NCI-H510A (cell line): ENCODE results near the gene SEMA3B.
"Not testable (repeated sequence)": the region's sequence is repeated elsewhere in the genome, so short reads cannot be mapped to it uniquely, and the experiment has no call there.

Source experiments
- DNase-seq: peaks from one replicate; lab custom pipeline; 2025; lab: John Stamatoyannopoulos, UW

The SEMA3B gene

DNA sequence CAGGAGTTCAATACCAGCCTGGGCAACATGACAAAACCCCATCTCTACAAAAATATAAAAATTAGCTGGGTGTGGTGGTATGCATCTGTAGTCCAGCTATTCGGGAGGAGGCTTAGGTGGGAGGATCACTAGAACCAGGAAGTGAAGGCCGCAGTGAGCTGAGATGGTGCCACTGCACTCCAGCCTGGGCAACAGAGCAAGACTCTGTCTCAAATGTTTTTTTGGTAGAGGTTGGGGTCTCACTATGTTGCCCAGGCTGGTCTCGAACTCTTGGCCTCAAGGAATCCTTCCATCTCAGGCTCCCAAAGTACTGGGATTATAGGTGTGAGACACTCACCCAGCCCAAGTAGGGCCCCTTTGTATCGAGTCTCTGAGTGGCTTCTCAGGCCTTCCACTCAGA lies 25.1 kb downstream of the SEMA3B start:
- DNase-seq: no peak

DNA sequence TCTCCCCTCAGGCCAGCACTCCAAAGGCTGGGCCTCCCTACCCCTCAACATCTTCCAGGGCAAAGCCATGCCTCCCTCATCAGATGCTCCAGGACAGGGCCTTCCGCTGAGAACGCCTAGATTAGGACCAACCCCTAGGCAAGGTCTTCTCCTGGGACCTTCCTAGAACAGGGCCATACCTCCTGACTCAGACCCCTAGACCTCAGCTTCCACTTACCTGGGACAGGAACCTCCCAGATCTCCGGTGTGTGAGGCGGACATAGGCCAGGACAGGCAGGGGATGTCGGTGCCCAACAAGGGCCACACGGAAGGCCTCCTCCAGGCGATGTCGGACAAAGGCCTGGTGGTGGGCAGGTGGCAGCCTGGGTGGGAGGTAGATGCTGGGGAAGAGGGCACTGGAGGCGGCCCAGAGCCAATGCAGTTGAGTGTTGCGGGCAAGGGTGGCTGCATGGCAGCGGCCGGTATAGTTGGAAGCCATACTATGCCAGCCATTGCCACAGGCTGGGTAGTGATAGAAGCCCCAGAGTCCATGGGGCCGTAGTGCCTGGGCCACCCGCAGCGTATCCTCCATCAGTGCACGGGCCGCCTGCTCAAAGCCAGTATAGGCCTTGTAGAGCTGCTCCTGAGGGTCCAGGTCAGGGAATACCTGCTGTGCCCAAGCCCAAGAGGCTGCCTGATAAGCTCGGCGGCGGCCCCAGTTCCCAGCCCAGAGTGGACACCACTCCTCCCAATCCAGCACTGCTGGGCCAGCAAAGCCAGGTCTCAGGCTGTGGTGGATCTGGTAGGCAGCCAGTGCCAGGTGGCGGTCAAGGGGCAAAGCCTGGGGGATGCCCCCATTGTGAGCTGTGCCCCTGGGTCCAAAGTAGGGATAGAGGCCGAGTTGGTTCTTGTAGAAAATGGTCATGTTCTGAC lies 25.8 kb downstream of the SEMA3B start:
- no peak for DNase-seq

DNA sequence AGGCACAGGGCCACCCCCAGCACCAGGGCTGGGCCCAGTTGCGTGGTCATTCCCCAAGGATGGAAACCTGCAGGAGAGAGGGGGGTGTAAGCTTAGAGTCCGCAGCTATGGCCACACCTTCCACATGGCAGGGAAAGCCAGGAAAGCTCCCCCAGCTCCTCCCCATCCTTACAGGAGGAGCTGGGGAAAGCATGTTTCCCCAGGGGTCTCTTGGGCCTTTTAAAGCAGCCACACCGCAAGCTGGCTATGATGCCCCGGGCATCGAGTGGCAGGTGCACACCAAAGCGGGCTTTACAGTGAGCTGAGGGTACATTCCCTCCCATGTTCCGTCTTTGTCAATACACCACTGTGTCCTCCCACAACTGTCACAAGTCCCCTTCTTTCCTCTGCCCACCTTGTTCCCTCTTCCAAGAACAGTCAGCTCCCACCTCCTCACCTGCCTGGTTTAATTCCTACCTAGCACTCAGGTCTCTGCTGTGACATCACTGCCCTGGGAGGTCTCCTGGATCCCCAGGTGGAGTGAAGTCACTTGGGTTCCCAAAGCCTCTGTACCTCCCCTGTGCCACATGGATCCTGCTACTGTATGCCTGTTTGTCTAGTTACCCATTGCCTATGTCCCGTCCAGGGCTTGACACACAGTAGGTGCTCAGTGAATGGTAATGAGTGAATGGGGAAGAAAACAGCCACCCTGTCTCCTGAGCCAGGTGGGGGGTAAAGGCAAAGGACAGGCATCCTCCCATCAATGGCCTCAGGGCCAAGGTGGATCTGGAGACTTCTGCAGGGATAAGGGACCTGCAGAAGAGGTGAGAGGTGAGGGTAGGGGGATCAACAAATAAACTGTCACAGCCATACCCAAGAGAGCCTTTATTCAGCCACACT lies 26.8 kb downstream of the SEMA3B start:
- no peak for DNase-seq

DNA sequence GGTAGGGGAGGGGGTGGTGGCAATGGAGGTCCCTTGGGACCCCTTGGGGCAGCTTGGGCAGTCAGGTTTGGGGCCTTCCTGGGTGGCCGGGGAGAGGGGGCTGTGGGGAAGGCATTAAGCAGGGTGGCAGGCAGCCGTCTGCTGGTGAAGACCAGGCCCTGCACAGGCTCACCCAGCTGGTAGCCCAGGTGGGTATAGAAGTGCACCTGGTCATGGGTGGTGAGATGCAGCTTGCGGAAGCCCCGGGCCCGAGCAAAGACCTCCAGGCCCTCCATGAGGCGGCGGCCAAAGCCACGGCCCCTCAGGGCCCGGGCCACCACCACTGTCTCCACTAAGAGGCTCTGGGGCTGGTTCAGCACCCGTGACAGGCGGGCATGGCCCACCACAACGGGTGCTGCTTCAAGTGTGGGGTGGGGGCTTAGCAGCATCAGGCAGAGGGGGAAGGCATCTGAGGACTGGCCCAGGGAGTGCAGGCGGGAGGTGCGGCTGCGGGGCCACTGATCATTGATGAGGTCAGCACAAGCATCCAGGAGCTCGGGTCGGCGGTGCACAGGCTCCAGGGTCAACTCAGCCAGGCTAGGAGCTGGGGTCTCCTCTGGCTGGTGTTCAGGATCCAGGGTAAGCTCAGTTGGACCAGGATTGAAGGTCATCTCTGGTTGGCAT lies 27.9 kb downstream of the SEMA3B start:
- DNase-seq: no peak

DNA sequence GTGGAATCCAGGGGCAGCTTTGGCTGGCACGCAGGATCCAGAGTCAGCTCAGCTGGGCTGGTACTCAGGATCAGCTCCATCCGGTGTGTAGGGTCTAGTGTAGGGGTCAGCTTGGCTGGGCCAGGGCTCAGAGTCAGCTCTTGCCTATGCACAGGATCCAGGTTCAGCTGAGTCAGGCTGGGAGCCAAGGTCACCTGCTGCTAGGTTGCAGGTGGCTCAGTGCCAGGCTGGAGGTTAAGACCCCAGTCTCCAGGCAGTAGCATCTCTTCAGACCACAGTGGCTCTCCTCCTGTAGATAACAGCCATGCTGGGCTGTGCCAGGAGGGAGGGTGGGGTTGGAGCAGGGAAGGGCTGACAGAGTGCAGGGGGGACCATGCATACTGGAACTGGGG lies 28.4 kb downstream of the SEMA3B start:
- DNase-seq: no peak

DNA sequence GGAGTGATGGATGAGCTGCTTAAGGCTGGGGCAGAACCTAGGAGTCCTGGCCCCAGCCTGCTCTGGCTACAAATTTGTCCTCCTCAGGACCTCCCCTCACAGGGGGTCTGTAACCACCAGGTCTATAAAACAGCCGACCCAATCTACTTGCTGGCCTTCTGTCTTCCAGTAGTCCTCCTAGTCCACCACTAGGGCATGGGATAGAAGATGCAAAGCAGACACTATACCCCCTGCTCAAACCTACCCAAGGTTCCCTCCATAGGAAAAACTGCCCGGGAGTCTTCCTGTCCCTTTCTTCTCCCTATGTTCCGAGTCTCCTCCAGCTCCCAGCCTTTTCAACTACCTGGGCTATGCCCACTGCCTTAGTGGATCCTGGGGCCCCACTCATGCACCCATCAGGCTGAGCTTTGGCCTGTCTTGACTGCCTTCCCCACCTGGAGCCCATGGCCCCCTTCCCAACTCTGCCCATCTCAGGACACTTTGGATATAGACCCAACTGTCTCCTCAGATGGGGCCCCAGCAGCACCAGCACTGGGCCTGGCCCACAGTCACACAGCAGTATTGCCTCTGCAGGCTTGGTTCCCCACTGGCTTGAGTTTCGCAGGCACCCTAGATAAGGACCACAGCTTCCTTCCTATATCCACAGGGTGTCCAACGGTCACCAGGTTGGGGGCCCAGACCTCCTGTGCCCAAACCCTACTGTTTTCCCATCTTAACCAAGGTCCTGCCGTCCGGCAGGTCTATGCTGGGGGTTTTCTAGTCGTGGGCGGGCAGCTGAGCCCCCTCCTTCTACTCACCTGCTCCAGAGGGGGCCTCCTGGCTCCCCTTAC lies 29.2 kb downstream of the SEMA3B start:
- no peak for DNase-seq

DNA sequence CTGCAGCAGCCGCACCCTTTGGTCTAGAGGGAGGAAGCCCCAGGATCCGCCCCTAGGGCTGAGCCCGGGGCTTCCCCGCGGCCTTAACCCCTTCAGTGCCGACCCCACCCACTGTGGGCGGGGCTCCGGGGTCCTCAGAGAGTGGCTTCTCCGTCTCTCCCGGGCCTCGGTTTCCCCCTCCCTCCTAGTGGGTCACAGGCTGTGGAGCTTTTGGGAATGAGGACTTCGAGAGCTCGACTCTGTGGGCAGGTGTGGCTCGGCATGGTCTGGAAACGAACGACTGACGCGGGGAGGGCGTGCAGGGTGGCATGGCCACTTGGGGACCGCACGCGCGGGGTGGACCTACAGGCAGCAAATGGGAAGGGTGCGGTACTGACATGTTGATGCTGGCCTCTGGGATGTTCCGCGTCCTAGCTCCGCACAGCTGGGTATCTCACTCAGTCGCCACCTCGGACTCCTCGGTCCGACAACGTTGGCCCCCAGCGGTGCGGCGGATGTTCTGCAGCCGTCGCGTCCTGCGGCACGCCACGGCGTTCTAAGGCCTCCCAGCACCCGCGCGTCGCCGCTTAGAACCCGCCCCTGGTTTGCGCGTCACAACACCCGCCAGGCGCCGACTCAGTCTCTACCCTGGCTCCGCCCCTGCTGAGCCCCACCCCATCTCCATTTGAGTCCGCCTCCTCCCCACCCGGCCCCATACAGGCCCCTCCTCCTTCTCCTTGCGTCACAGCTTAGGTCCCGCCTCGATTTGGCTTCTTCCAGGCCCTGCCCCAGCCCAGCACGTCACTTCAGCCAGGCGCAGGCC lies 30.1 kb downstream of the SEMA3B start, which contains the start of the genes HYAL3 and NAA80:
TSS of gene HYAL3 (minus strand) at position 570 of the 802 bp plus-strand sequence. CDS start 3,803 bp downstream, outside the sequence.
TSS of gene NAA80 (minus strand) at position 570 of the 802 bp plus-strand sequence. CDS start 1,942 bp downstream, outside the sequence.
- peak; percentile 91 for DNase-seq

DNA sequence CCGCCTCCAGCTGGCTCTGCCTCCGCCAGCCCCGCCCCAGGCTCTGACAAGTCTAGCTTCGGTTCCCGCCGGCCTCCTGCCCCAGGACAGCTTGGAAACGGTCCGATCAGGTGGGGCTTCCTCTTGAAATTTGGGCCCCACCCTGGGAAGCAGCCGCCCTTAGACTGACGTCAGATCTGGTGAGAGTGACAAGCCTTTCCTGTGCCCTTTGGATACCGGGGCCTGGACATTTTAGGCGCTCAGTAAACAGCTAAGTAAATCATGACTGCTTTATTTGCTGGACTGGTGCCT lies 30.6 kb downstream of the SEMA3B start:
- no peak for DNase-seq

DNA sequence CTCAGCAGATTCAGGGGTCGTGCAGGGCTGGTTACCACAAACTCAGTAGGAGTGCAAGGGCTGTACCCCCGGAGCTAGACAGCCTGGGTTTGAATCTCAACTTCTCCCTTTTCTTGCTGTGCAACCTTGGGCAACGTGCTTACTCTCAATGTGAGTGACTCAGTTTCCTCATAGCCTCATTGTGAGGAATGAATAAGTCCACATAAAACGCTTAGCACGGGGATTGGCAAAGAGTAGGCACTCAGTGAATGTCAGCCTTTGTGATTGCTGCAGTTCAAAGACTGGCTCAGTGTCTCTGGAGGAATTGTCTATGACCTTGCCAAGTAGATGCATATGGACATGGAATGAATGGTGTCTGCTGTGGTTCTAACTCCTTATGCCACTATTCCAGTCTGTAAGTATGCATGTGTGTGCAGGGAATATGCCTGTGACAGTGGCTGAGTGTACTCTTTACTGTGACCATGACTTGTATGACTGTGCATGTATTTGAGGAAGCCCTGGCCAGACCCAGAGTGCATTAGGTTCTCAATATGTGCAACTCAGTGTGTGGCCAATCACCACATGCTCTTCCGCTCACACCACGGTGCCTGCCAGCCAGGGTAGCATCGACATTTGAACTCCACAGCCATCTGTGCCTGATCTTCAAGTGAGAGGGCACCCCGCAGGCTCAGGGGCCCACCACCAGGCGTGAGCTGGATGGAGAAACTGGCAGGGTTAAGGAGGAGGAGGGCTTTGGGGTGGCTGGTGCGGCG lies 31.2 kb downstream of the SEMA3B start:
- no peak for DNase-seq

DNA sequence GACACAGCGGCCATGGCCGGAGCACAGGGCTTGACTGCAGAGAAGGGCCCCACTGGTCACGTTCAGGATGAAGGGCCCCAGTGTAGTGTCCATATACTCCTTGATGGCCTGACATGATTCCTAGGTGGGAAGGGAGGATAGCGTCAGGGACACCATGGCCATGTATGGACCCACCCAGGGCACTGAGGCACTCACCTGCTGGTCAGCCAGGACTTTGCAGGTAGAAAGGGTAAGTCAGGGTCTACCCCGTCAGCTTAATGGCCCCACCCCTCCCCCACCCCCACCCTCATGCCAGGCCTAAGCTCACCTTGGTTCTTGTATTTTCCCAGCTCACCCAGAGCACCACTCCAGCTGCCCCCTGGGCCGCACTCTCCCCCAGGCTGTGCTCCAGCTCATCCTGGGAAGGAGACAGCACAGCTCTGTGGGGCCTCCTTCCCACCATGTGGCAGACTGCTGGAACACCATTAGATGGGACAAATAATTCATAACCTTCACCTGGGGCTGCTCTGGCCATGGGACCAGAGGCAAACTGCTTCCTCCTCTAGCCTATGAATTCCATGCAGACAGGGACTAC lies 31.8 kb downstream of the SEMA3B start:
- no peak for DNase-seq

DNA sequence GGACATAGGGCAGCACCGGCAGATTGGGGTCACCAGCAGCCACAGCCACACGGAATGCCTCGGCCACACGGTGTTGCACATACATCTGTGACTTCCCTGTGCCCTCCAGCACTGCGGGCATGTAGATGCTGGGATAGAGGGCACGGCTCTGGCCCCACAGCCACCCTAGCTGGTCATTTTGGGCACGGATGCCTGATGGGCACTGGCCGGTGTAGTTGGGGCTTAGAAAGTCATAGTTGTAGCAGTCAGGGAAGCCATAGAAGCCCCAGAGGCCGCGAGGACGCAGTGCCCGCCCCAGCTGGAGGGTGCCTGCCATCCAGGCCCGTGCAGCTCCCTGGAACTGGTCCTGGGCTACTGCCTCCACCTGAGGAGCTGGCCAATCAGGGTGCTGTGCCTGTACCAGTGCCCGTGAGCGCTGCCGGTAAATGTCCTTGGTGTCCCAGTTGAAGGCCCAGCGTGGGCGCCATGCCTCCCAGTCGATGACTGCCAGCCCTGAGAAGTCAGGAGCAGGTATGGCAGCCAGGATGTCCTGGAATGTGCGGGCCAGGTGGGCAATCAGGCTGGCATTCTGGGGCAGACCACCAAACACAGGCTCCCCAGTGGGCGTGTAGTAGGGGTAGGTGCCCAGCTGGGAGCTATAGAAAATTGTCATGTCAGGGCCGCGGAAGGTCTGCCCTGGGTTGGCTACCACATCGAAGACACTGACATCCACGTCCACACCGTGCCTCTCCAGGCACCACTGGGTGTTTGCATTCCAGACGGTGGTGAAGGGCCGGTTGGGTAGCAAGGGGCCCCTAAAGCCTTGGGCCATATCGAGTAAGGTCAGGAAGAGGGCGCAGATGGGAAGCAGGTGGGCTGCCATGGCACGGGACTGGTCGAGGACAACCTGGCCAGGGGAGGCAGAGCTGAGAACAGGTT lies 33.4 kb downstream of the SEMA3B start:
- DNase-seq: no peak

DNA sequence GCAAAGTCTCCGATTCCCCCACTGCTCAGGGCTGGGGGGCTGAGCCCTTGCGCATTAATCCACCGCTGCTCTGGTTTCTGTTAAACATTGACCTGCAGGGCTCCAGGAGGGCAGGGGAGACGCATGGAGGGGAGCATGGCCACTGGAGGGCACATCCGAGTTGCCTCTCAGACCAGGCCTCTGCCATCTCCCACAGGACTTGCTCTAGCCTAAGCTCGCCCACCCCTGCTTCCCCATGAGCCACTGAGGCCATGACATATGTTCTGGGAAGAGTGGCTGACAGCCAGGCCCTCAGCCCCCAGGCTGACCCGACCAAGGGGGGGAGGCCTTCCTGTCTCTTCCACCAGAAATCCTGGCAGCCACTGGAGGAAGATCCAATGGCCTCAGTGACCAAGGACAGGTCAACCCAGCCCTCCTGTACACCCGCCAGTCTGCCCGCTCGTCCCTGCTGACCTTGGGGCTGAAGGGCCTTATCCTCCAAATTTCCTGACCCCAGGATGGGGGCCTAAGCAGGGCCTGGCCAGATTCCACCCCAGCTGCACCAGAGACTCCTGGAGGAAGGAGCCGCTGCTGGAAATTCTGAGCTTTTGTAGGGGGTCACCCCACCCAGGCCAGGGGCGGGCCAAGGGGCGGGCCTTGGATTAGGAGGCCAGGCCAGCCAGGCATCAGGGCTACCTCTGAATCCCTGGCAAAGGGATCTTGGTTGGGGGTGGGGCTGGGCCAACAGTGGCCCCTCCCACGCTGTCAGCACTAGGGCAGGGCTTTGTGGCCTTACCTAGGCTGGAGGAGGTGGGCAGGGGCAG lies 34.3 kb downstream of the SEMA3B start, which contains the start of gene HYAL1:
TSS of gene HYAL1 (minus strand) at position 562 of the 803 bp plus-strand sequence. CDS start 618 bp downstream, outside the sequence.
- no peak for DNase-seq

DNA sequence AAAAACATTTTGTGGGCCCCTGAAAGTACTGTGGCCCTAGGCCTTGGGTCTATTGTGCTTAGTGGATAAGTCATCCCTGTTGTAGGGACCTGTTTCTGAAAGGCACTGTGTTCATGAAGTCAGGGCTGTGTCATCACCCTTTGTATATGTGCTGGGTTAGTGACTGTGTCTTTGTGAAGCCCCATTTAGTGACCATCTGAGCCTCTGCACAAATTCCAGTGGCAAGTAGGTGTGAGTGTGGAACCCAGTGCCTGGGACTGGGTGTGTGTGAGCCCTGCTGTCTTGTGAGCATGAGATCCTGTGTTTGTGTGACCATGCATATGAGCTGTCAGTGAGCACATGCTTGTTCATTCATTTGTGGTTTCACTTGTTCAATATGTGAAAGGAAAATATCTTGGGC lies 35.7 kb downstream of the SEMA3B start:
- DNase-seq: no peak

DNA sequence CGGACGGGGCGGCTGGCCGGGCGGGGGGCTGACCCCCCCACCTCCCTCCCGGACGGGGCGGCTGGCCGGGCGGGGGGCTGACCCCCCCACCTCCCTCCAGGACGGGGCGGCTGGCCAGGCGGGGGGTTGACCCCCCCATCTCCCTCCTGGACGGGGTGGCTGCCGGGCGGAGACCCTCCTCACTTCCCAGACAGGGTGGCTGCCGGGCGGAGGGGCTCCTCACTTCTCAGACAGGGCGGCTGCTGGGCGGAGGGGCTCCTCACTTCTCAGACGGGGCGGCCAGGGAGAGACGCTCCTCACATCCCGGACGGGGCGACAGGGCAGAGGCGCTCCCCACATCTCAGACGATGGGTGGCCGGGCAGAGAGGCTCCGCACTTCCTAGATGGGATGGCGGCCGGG lies 43.1 kb downstream of the SEMA3B start:
- DNase-seq: not testable (repeated sequence)

DNA sequence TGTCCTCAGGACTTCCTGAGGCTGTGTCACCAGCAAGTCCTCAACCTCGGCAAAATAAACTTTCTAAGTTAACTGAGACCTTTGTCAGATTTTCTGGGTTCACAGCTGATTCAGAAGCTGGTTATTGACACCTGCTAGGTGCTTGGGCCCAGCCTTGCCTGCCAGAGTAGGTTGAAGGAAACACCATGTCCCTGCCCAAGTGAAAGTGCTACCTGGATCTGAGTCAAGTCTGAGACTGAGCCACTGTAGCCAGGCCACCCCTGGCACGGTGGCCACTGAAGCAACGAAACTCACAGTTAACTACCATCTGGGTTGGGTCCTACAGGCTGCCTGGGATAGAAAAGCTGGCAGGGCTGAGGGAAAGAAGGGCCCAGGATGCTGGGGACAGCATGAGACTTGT lies 45.4 kb downstream of the SEMA3B start:
- DNase-seq: no peak

DNA sequence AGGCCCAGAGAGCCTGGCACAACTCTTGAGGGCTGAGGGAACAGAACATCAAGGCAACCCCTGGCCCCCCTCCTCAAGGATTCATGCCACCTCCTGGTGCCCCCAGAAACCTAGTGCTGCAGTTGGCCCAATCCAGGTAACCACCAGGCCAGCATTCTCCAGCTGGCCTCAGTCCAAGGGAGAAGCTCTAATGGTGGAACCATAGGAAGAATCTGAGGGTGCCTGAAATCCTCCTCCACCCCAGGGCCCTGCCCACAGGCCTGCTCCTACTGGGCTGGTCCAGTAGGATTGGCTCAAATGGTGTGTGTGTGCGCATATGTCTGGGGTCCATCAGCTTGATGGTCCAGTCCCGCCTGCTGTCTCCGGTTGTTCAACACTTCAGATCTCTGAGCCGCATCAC lies 45.9 kb downstream of the SEMA3B start:
- DNase-seq: no peak

DNA sequence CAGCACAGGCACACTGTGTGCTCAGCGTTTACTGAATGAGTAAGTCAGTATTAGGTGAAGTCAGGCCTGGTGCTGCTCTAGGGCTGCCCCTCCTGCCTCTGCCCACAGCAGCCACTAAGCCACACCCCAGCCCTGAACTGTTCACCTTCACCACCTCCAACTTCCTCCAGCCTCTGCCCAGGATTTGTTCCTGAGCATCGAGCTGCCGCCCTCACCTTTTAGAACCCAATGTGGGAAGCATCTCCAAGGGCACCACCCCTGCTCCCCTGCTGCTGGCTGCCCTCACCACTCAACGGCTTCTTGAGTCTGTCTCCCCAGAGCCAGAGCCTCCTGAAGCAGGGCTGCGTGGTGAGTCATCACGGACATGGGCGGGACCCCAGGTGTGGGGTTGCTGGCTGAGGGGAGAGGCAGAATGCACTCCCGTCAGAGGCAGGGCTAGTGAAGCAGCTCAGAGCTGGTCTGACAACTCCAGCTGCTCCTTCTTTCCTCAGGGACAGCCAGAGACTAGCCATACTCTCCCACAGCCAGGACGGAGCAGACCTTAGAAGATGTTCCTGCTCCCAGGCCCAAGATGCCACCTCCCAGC lies 47.8 kb downstream of the SEMA3B start:
- peak; percentile 40 for DNase-seq
